HG03025 (cell line): ENCODE data around the gene LDLRAD1.
"Not testable (repeated sequence)": the region's sequence is repeated elsewhere in the genome, so short reads cannot be mapped to it uniquely, and the experiment has no call there.

Experiments
- ATAC-seq: cut with Tn5 transposase; IDR thresholded peaks from one replicate; pipeline ENCODE4 v1.9.1; 2021; ENCODE audit warnings: mild to moderate bottlenecking, moderate library complexity; ENCODE audit not compliant: unreplicated experiment, low FRiP score

The LDLRAD1 gene

GRCh38 chr1:54018635-54019034 is 649 bp upstream of the LDLRAD1 start:
- no peak for ATAC-seq

- no peak for ATAC-seq
These were observed 1.4 kb downstream of the LDLRAD1 start for GRCh38 chr1:54016343-54017282.

- no peak for ATAC-seq
These were observed 3.9 kb downstream of the LDLRAD1 start for GRCh38 chr1:54014009-54014629.

- no peak for ATAC-seq
These were observed 4.5 kb downstream of the LDLRAD1 start for GRCh38 chr1:54013393-54014008.

GRCh38 chr1:54012863-54013262 is 5.1 kb downstream of the LDLRAD1 start:
- ATAC-seq, result no peak

GRCh38 chr1:54012008-54012325 is 6.0 kb downstream of the LDLRAD1 start:
- no peak for ATAC-seq

GRCh38 chr1:54011316-54012007 is 6.5 kb downstream of the LDLRAD1 start:
- no peak for ATAC-seq

GRCh38 chr1:54010415-54011117 is 7.4 kb downstream of the LDLRAD1 start:
- no peak for ATAC-seq

- ATAC-seq, result no peak
These were observed 8.6 kb downstream of the LDLRAD1 start for GRCh38 chr1:54009406-54009805.

- no peak for ATAC-seq
These were observed 9.1 kb downstream of the LDLRAD1 start for GRCh38 chr1:54008876-54009275.

- no peak for ATAC-seq
These were observed 10.4 kb downstream of the LDLRAD1 start for GRCh38 chr1:54007613-54008012.

GRCh38 chr1:54006508-54006907 is 11.5 kb downstream of the LDLRAD1 start:
- no peak for ATAC-seq

GRCh38 chr1:54004481-54005049 is 13.4 kb downstream of the LDLRAD1 start:
- ATAC-seq, result no peak

- ATAC-seq, result not testable (repeated sequence)
These were observed 14.1 kb downstream of the LDLRAD1 start for GRCh38 chr1:54003750-54004480.

- ATAC-seq, result no peak
These were observed 14.7 kb downstream of the LDLRAD1 start for GRCh38 chr1:54003249-54003646.

GRCh38 chr1:54002544-54003248 is 15.3 kb downstream of the LDLRAD1 start:
- ATAC-seq, result no peak

- ATAC-seq, result no peak
These were observed 16.4 kb downstream of the LDLRAD1 start for GRCh38 chr1:54001591-54001990.

GRCh38 chr1:53999920-54000319 is 18.1 kb downstream of the LDLRAD1 start:
- ATAC-seq, result no peak

GRCh38 chr1:53998223-53998622 is 19.8 kb downstream of the LDLRAD1 start:
- ATAC-seq, result no peak
